ENCODE data around the gene EFR3B.

The EFR3B gene

DNA sequence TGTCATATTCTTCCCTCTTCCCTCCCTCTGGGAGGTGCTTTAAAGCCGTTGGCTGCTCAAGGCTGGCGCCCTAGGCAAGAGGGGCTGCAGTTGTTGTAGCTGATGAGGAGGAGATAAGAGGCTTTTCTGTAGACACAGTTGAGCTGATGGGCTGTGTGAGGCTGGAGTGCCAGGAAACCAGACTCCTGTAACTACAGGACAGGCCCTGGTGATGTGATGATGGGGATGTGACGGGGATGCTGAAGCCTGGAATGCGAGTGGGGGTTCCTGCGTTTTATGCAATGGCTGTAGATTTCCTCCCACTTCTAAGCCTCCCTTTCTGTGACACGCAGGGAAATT lies 5.7 kb upstream of the EFR3B start:
- no peak for DNase-seq

DNA sequence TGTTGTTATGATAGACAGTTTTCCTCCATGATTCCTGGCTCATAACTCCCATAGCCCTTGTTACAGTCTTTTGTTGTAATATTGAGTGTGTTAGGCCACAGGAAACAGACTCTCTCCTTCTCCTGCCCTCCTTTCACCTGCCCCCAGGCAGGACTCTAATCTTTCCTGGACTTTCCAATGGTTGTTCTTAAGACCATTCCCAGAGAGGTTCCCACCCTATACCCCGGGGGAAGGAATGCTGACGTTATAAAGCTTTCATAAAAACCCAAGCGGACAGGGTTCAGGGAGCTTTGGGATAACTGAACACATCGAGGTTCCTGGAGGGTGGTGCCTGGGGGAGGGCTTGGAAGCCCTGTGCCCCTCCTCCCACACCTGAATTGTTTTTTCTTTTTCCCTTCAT lies 2.8 kb upstream of the EFR3B start:
- DNase-seq = no peak

GRCh38 chr2:25041307-25041927 lies 459 bp upstream of the EFR3B start:
- DNase-seq = peak; percentile 33

DNA sequence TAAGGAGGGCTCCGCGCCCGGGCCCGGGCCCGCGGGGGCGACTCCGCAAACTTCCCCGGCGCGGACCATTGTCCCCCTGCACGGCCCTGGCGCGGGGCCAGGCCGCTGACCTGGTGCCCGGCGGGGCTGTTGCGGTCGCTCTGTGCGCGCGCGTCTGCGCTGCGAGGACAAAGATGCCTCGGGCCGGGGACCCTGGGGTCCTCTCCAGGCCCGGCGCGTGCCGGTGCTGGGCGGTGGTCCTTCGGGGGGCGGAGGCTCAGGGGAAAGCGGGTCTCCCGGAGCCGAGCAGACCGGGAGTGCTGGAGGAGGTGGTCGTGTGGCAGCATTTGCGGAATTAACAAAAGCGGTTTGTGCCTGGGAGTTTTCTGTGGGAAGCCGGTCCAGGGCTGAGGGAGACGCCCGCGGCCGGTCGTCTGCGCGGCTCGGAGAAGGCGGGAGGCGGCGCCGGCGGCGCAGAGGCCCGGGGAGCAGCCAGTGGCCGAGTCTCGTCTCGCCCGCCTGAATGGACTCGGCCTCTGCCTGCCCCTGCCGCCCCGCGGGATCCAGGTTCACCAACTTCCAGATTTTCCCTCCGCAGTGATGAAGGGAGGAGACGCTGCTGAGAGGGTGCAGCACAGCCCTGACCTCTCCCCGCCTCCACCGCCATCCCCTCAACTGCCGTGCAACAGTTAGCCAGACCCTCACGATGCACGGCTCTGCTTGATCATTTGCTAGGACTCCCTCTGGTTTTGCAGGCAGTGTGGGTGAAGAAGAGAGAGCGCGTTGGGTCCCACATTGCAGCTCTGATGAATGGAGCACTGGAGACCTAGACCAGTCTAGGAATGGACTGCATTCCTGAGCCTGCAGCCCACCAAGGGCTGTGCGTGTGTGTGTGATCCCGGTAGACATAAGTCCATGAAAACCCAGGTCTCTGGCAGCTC lies 705 bp downstream of the EFR3B start:
- peak; percentile 17 for DNase-seq

- peak; percentile 73 for DNase-seq
These were observed 1.5 kb downstream of the EFR3B start for GRCh38 chr2:25043241-25043867.

- no peak for DNase-seq
These were observed 2.1 kb downstream of the EFR3B start for GRCh38 chr2:25044011-25044410.

GRCh38 chr2:25044990-25045389 lies 3.1 kb downstream of the EFR3B start:
- peak; percentile 28 for DNase-seq

- no peak for DNase-seq
These were observed 7.5 kb downstream of the EFR3B start for GRCh38 chr2:25049422-25049821.

DNA sequence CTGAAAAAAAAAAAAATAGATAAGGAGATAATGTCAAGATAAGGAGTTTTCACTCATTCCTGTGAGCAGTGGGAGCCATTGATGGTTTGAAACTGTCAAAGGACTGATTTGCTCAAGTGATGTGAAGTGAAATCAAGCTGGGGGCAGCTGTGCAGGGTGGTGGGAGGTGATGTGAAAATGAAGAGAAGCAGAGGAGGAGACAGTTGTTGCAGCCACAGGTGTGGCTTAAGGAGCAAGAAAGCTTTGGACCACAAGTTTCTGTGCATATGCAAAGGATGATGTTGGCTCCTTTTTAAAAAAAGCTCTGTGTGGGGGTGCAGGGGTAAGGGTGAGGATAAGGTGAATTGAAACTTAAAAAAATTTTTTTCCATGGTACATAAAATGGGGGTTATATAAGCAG lies 8.3 kb downstream of the EFR3B start:
- DNase-seq = no peak

DNA sequence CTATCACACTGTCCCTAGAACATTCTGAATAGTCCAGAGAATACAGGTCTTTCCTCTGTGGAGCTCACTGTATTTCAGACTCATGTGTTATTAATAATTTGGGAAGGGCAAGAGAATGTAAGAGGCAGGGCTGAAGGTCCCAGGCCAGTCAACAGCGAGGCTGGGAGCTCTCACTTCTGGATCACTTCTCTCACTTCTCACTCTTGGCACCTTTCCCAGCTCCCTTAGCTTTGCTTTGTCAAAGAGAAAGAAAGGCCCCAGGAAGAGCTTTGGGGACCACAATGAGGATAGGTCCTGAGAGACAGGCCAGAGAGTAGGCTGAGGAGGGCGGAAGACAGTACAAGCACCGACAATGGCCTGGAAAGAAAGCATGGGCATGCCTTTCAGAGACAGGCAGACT lies 11.2 kb downstream of the EFR3B start:
- no peak for DNase-seq

- DNase-seq = no peak
These were observed 12.8 kb downstream of the EFR3B start for GRCh38 chr2:25054720-25055119.

DNA sequence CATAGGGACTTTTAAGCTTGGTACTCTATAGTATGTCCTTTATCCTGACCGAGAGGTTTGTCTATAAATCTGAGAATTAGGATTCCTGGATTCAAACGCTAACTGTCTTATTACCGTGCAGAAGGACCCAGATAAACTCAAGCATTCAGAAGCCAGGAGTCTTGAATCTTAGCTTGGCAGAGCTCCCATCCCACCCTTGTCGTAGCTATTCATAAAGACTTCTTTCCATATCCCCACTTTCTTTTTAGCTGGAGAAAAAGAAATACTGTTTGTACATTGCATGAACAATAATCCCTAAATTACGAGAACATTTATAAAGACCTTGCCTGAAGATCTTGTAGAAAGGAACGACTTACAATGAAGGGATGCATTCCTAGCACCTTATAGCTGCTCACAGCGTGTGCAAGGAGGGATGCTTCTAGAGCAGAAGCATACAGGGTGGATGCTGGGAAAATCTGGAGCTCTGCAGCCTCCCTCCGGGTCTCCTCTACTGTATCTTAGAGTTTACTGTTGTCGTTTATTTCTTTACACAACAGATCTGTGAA lies 13.6 kb downstream of the EFR3B start:
- no peak for DNase-seq

DNA sequence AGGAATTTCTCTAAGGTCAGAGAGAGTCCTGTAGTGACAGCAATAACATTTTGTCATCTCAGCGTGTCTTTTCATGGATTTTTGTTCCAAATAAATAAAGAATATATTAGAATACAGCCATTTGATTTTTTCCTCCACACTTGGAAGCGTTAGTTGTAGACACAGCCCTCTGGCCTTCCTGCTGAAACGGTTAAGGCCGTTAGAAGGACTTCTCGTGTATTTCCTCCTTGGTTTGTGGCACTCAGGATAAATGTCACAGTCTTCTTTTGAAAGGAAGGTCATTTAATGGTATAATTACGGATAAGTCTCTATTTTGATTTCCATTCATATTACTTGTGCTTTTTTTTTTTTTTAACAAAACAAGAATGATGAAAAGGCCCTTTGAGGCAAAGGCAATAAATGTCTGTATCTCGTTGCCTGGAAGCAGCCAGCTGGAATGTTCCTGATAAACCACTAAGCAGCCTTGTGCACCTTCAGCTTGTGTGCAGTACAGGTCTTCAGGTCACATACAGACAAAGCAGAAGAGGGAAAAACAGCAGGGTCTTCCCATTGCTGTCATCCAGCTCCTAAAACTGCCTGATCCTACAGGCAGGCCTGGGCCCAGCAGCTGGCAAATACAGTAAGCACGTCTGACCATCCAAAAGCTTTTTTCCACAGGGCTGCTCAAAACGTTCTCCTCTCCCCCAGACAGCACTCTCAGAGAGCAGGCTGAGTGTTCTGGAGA lies 14.4 kb downstream of the EFR3B start:
- no peak for DNase-seq

GRCh38 chr2:25062511-25062917 lies 20.6 kb downstream of the EFR3B start:
- DNase-seq = no peak

DNA sequence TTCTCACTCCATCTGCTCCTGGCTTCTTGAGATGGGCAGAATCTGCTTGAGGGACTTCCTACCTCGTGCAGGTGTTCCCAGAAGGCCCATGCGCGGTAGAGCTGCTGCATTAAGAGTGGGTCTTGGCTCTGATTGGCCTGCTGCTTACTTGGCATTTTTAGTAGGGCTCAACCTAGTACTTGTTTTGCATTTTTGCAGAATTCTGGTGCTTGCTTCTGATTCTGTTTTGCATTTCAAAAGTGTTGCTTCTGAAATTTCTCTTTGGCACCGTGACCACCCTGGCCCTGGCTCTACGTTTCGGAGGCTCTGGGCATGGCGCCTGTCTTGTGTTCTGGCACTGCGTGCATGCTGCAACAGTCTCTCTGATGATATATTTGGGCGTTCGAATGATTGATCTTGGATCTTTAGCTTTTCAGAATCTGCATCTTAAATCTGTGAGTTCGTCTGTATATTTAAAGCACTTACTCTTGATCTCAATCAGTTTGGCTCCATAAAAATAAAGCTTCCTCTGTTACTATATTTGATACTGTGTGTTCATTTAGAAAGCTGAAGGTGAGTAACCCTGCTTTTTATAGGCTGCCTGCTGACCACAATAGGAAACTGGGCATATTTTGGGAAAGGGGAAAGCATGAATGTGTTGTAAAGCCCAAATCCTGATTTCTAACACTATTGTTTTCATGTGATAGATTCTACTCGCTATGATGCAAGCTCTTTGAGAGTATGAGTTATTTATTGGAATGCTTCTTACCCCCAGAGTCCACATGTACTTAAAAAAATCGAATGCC lies 22.2 kb downstream of the EFR3B start:
- no peak for DNase-seq

- DNase-seq = no peak
These were observed 23.9 kb downstream of the EFR3B start for GRCh38 chr2:25065768-25066167.

GRCh38 chr2:25066455-25066854 lies 24.6 kb downstream of the EFR3B start:
- DNase-seq = no peak

DNA sequence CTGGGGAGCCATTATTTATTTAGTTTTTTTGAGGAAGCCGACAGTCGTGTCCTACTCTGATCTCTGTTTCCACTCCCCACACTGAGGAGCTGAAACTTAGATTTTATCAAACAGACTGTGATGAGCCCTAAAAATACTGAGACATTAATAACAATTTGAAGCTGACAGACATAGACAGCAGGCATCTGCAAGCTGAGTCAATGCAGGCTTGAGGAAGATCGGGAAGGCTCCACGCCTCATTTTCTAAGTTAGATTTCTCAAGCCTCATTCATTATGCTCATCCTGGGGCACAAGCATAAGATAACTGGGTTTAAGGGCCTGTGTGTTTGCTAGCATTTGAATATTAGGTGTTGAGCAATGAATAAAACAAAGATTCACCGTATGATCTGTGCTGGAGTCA lies 26.3 kb downstream of the EFR3B start:
- DNase-seq = no peak

GRCh38 chr2:25071966-25072365 lies 30.1 kb downstream of the EFR3B start:
- no peak for DNase-seq

DNA sequence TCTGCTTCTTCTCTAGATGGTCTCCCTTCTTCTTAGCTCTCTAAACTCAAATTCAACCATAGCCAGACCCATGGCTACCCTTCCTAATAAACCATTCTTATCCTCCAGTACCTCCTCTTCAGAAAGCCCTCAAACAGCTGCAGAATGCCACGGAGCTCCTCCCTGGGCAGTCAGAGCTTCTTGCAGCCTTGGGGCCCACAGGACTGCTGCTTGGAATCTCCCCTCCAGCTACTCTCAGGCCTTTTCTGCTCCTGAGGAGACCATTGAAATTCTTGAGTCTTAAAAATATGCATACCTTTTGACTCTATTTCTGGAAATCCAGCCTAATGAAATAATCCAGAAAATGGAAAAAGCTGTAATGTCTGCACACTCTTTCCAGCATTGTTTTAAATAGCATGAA lies 30.7 kb downstream of the EFR3B start:
- DNase-seq = no peak

DNA sequence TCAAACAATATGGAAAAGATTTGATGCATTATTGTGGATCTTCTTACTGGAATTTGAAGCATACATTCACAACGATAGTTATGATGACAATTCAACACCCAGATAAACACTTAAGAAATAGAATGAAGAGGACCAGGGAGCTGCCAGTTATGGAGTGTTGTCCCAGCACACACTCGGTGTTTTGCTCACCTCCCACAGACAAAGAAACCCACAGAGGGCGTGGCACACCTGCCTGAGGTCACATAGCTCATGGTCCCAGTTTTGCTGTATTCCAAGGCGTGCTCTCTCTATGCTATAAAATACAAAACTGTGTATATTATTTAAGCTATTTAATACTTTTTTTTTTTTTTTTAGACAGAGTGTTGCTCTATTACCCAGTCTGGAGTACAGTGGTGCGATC lies 31.1 kb downstream of the EFR3B start:
- DNase-seq = no peak

DNA sequence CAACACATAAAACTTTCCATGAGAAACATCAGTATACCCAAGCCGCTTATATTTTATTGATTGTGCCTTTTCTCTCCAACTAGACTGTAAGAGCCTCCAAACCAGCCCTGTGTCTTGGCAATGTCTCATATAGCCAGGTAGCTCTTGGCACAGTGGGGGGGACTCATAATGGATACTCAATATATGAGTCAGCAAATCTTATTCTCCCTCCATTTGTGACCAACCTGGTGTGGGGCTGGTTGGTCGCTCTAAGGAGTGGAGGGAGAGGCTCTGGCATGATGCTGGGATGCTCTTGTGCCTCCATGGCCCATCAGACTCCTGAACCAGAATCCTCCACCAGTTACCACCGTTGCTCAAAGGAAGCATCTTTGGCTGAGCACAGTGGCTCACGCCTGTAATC lies 32.0 kb downstream of the EFR3B start:
- no peak for DNase-seq
